22Rv1 (cell line): ENCODE measurements around the gene ESYT3.

ENCODE experiments used
- H3K27ac ChIP-seq: fragments of 450-650 bp; 2 replicates; pipeline ENCODE4 v1.5.1; 2017
- ZFX ChIP-seq: fragments of 450-650 bp; IDR thresholded peaks from 2 replicates; pipeline ENCODE4 v1.6.1; 2017; ENCODE audit warnings: antibody characterized with exemption, borderline replicate concordance
- TF ChIP-seq, protein P1 (sequence below): fragments of 450-650 bp; IDR thresholded peaks from 2 replicates; pipeline ENCODE4 v1.5.1; 2017; ENCODE audit warnings: mild to moderate bottlenecking

ESYT3 gene

GRCh38 chr3:138468451-138468850 is 34.0 kb downstream of the ESYT3 start:
- no peak for TF ChIP-seq ZFX
- TF ChIP-seq, protein P1, sequence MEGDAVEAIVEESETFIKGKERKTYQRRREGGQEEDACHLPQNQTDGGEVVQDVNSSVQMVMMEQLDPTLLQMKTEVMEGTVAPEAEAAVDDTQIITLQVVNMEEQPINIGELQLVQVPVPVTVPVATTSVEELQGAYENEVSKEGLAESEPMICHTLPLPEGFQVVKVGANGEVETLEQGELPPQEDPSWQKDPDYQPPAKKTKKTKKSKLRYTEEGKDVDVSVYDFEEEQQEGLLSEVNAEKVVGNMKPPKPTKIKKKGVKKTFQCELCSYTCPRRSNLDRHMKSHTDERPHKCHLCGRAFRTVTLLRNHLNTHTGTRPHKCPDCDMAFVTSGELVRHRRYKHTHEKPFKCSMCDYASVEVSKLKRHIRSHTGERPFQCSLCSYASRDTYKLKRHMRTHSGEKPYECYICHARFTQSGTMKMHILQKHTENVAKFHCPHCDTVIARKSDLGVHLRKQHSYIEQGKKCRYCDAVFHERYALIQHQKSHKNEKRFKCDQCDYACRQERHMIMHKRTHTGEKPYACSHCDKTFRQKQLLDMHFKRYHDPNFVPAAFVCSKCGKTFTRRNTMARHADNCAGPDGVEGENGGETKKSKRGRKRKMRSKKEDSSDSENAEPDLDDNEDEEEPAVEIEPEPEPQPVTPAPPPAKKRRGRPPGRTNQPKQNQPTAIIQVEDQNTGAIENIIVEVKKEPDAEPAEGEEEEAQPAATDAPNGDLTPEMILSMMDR, result no peak
- H3K27ac ChIP-seq, result no peak overlapping the region

GRCh38 chr3:138468886-138469285 is 34.5 kb downstream of the ESYT3 start:
- TF ChIP-seq ZFX, result no peak
- TF ChIP-seq, protein P1, result no peak
- H3K27ac ChIP-seq, result no peak overlapping the region

DNA sequence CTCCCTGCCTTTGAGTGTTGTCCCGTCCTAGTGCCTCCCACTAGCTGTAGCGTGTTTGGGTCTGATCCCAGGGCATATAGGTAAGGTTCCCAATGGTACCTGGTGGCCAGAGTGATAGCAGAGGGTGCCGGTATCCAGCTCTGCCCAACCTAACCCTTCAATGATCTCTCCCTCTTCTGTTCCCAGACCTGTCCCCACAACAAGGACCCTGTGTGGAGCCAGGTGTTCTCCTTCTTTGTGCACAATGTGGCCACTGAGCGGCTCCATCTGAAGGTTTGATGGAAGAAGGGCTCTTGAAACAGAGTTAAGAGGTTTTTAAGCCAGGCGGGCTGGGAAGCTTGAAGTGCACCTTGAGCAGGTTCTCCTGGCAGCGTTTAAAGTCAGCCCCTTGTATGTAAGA is 35.5 kb downstream of the ESYT3 start:
- TF ChIP-seq, protein P1, result no peak
- no peak for TF ChIP-seq ZFX
- no peak overlapping the region for H3K27ac ChIP-seq

- no peak for TF ChIP-seq ZFX
- TF ChIP-seq, protein P1, result no peak
- H3K27ac ChIP-seq, result no peak overlapping the region
Observed at GRCh38 chr3:138470687-138471086, 36.3 kb downstream of the ESYT3 start.

GRCh38 chr3:138471481-138471880 is 37.1 kb downstream of the ESYT3 start:
- TF ChIP-seq ZFX, result no peak
- TF ChIP-seq, protein P1, result no peak

GRCh38 chr3:138472141-138472825 is 37.9 kb downstream of the ESYT3 start:
- no peak overlapping the region for H3K27ac ChIP-seq
- no peak for TF ChIP-seq ZFX
- TF ChIP-seq, protein P1, result no peak

More at GRCh38 chr3:138471481-138471880, 37.1 kb downstream of the ESYT3 start:
- no peak overlapping the region for H3K27ac ChIP-seq

- no peak overlapping the region for H3K27ac ChIP-seq
- TF ChIP-seq ZFX, result no peak
- TF ChIP-seq, protein P1, result no peak
Observed at GRCh38 chr3:138473391-138473790, 39.0 kb downstream of the ESYT3 start.
